Heart left ventricle (tissue), 16 donors: ENCODE measurements around the gene ATP9B. TPM values are rescaled to one million over a fixed set of nuclear protein-coding genes. Genes with fewer than 3 reads are reported as not detected.

Experiments
- ATAC-seq, 4 donors: fragments of 200-7000 bp; cut with Tn5 transposase; one replicate each; pipeline ENCODE4 v1.9.1; 2020 to 2022; ENCODE audit warnings: moderate library complexity in 4 of 4, mild to moderate bottlenecking in 3 of 4, moderate number of reproducible peaks in 1 of 4
- DNase-seq, 5 donors: peaks; one replicate each; pipeline ENCODE4 v3.0.0-alpha.2; 2020
- H3K27ac ChIP-seq, 12 donors: fragments of 200-600 bp; sonication (generic) in 4 of 12; one replicate each; pipeline versions ENCODE4 v1.5.0 to v1.8.0; 2016 to 2022; ENCODE audit warnings: mild to moderate bottlenecking in 2 of 12
- H3K27me3 ChIP-seq, 9 donors: fragments of 200-600 bp; sonication (generic) in 2 of 9; one replicate each; pipeline versions ENCODE4 v1.5.1 to v1.8.0; 2016 to 2022; ENCODE audit warnings: mild to moderate bottlenecking in 3 of 9
- H3K36me3 ChIP-seq, 9 donors: fragments of 200-600 bp; sonication (generic) in 2 of 9; one replicate each; pipeline versions ENCODE4 v1.5.0 to v1.8.0; 2018 to 2022; ENCODE audit warnings: mild to moderate bottlenecking in 2 of 9
- H3K4me1 ChIP-seq, 12 donors: fragments of 200-600 bp; sonication (generic) in 4 of 12; one replicate each; pipeline versions ENCODE4 v1.5.0 to v1.8.0; 2016 to 2022; ENCODE audit warnings: mild to moderate bottlenecking in 3 of 12
- H3K4me3 ChIP-seq, 12 donors: fragments of 200-600 bp; sonication (generic) in 4 of 12; one replicate each; pipeline versions ENCODE4 v1.5.0 to v1.8.0; 2017 to 2022; ENCODE audit warnings: mild to moderate bottlenecking in 9 of 12, moderate library complexity in 4 of 12
- H3K9me3 ChIP-seq, 12 donors: fragments of 200-600 bp; sonication (generic) in 4 of 12; one replicate each; pipeline versions ENCODE4 v1.5.0 to v1.8.0; 2016 to 2022; ENCODE audit warnings: mild to moderate bottlenecking in 1 of 12
- CTCF ChIP-seq, 12 donors: fragments of 200-600 bp; sonication (generic) in 4 of 12; IDR thresholded peaks; one replicate each; pipeline versions ENCODE4 v1.5.0 to v1.8.0; 2018 to 2022; ENCODE audit warnings: antibody characterized with exemption in 12 of 12, mild to moderate bottlenecking in 5 of 12
- POLR2A ChIP-seq, 2 donors: fragments of 450-650 bp; IDR thresholded peaks; one replicate each; pipeline ENCODE4 v1.6.1; 2017; ENCODE audit warnings: antibody characterized with exemption in 2 of 2, mild to moderate bottlenecking in 2 of 2, moderate library complexity in 2 of 2
- WGBS, 4 donors: extraction: QIAGEN DNeasy Blood & Tissue Kit in 2 of 4; methylation state at CpG; one replicate each; pipeline versions ENCODE4 v1.1.5 to v1.1.7; 2013 to 2018; 5-methylcytosine and 5-hydroxymethylcytosine counted together
- intact Hi-C, 10 donors: fragments of 100-400 bp; cut with DNase I; formaldehyde crosslinking; loops; one replicate each; pipeline versions ENCODE4 v1.11.1 to v1.14.2; 2022
- polyA plus RNA-seq, 2 donors: library from polyadenylated mRNA; stranded (reverse); fragments of 200-250 nt; gene quantifications; one replicate each; pipeline ENCODE4 v1.2.3, GENCODE V29; 2013
- total RNA-seq, 9 donors: library from RNA; depleted of rRNA in 2 of 9; stranded (reverse); fragments of >200 nt in 2 of 9; fragmentation: NEBNext Ultra II Directional in 3 of 9; extraction: Animal tissue kit (Norgen Biotek cat#: 25700) in 3 of 9; gene quantifications; one replicate each; pipeline versions ENCODE4 v1.1.0 to v1.2.4, GENCODE V29; 2016 to 2023
- donor health status: ischemic (EF 13 %, LVEDD 7.1; RV severe dilation, severe dysfunction).
- donor health status: healthy with polysubstance abuse.
- donor health status: DM: no; HTN: yes; CAD: no.
- donor health status: DM: no; HTN: no; CAD: no.
- donor health status: ischemic (EF 25% LVEDD 6.9; RV normal size, moderate dysfunction).
- donor health status: ischemic (EF 25% LVEDD 5.7; RV mildly dilated, moderate dysfunction).
- donor health status: healthy.
- donor health status: DM: yes; HTN: yes; CAD: no.
- donor health status: ischemic (EF 35%, LVEDD 5.7; RV mildly dilated, moderate dysfunction).
- donor health status: nonischemic (EF 11% LVEDD 7.7; RV severe dilation, severe dysfunction).
- donor health status: DM: yes; HTN: yes; CAD: no.
- donor health status: PGD.
- donor health status: ischemic (EF 29% LVEDD 5.4; RV normal size, mild dysfunction).
- donor health status: nonischemic (EF 23%, LVEDD 6.1; RV moderate dilation, normal function).

Gene ATP9B
- total and polyA plus RNA-seq, 11 donors, result 7.4 to 23.9 (median 12.8) TPM

- Histone ChIP-seq H3K36me3 (peaks cover 0 to 56% (median 34%) of the 10 kb centered on the region in 9 donors), H3K27ac (no peak overlapping the region), H3K27me3 (no peaks in the 10 kb centered on the region), H3K4me1 (peaks cover 0 to 6% (median 0%) of the 10 kb centered on the region in 12 donors), H3K4me3 (no peak overlapping the region), H3K9me3 (no peaks in the 10 kb centered on the region)
- intact Hi-C loops, result no loop called here
- WGBS, 4 donors, result 88 to 96% (median 89%) methylated on average over 12 of the region's 12 CpGs
- TF ChIP-seq POLR2A (IDR thresholded peaks at IDR 0.05) (no peak), CTCF (IDR thresholded peaks at IDR 0.05) (no peak)
- peak in 1 of 4 donors; percentile 16 for ATAC-seq
- DNase-seq, result no peak
Observed at GRCh38 chr18:79337620-79338019, 268.4 kb downstream of the ATP9B start.

DNA sequence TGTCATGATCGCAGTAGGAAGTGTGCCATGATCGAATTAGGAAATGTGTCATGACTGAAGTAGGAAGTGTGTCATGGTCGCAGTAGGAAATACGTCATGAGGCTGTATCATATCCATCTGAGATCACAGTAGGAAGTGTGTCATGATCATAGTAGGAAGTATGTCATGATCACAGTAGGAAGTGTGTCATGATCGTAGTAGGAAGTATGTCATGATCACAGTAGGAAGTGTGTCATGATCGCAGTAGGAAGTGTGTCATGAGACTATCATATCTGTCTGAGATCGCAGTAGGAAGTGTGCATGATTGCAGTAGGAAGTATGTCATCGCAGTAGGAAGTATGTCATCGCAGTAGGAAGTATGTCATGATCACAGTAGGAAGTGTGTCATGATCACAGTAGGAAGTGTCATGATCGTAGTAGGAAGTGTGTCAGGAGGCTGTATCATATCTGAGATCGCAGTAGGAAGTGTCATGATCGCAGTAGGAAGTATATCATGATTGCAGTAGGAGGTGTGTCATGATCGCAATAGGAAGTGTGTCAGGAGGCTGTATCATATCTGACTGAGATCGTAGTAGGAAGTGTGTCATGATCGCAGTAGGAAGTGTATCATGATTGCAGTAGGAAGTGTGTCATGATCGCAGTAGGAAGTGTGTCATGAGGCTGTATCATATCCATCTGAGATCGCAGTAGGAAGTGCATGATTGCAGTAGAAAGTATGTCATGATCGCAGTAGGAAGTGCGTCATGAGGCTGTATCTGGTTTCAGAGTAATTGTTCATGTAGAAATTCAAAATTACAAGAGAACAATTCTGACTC is 270.1 kb downstream of the ATP9B start:
- Histone ChIP-seq H3K36me3 (peaks cover 0 to 63% (median 41%) of the 10 kb centered on the region in 9 donors), H3K9me3 (no peaks in the 10 kb centered on the region), H3K27me3 (no peaks in the 10 kb centered on the region), H3K4me3 (no peak overlapping the region), H3K4me1 (peaks cover 0 to 6% (median 0%) of the 10 kb centered on the region in 12 donors), H3K27ac (no peak overlapping the region)
- TF ChIP-seq CTCF (IDR thresholded peaks at IDR 0.05) (no peak), POLR2A (IDR thresholded peaks at IDR 0.05) (no peak)
- no peak for DNase-seq
- intact Hi-C loops, result no loop called here
- ATAC-seq, result no peak
- WGBS, 4 donors, result 90 to 94% (median 93%) methylated on average over 19 of the region's 19 CpGs

- H3K36me3 ChIP-seq, result peaks cover 0 to 81% (median 66%) of the 10 kb centered on the region in 9 donors
- H3K4me3 ChIP-seq, result no peak overlapping the region
- H3K27me3 ChIP-seq, result no peaks in the 10 kb centered on the region
- no peak for DNase-seq
- no peaks in the 10 kb centered on the region for H3K9me3 ChIP-seq
- no peak for ATAC-seq
- 87 to 91% (median 88%) methylated on average over 17 of the region's 17 CpGs for WGBS, 4 donors
- no peaks in the 10 kb centered on the region for H3K4me1 ChIP-seq
- TF ChIP-seq POLR2A (IDR thresholded peaks at IDR 0.05), result no peak
- TF ChIP-seq CTCF (IDR thresholded peaks at IDR 0.05), result no peak
- intact Hi-C loops, result no loop called here
- no peak overlapping the region for H3K27ac ChIP-seq
Observed at GRCh38 chr18:79343567-79344207, 274.5 kb downstream of the ATP9B start.

GRCh38 chr18:79344208-79344581 is 275.0 kb downstream of the ATP9B start:
- Histone ChIP-seq H3K4me3 (no peak overlapping the region), H3K27me3 (no peaks in the 10 kb centered on the region), H3K36me3 (peaks cover 0 to 83% (median 63%) of the 10 kb centered on the region in 9 donors), H3K4me1 (no peaks in the 10 kb centered on the region), H3K9me3 (no peaks in the 10 kb centered on the region), H3K27ac (no peak overlapping the region)
- whole genome bisulfite sequencing, 4 donors, result 95 to 100% (median 96%) methylated on average over 2 of the region's 2 CpGs
- intact Hi-C loops, result no loop called here
- DNase-seq (no peak), ATAC-seq (no peak)
- TF ChIP-seq CTCF (IDR thresholded peaks at IDR 0.05) (no peak), POLR2A (IDR thresholded peaks at IDR 0.05) (no peak)
